ENCODE data around the gene TMBIM6. TPM values are rescaled to one million over a fixed set of nuclear protein-coding genes. Genes with fewer than 3 reads are reported as not detected.

The TMBIM6 gene
- total and polyA plus RNA-seq, 9 of the 15 experiments (the other 6 are each of a cell fraction or from before 2014, with no cell fraction given), result 147 to 1,288 (median 352) TPM

DNA sequence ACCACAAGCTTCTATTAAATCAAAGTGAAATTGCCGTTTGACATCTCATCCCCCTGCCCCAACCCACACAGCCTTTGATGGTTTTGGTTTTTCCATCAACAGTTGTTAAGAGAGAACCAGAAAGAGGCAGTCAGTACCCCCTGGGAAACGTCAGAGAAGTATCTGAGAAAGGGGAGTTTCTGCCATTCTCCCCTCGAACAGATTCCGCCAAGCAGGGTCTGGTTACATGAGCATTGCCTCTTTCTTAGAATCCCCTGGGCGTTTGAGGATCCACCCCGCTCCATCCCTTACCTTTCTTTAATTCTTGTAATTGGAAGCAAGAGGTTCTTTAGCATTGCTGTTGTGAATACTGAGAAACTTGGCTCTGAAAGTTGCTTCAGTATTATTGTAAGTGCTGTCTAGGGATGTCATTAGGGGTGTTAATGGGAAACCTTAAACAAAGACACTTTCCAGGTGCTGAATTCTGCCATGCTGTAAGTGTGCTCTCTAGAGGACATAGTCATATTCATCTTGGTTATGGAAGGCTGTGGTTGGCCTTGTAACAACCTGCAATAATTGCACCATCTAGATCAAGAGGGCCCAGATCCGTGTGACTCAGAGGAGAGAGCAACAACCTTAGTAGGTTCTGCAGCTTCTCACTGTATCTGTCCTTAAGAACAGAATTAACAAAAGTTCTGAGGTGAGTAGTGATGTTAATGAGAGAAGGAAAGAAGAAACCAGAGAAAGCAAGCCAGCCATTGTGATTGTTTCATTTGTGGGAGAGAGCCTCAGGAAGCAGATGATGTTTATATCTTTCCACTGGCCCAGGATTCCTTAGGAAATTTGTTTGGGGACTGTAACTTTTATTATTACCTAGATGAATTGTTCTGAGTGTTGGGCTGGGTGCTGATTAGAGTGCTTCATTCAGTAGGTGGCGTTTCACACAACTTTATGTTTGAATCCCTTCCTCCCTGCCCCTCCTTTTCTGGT, 9.0 kb downstream of the TMBIM6 start (continued):
- TF ChIP-seq, protein P1, sequence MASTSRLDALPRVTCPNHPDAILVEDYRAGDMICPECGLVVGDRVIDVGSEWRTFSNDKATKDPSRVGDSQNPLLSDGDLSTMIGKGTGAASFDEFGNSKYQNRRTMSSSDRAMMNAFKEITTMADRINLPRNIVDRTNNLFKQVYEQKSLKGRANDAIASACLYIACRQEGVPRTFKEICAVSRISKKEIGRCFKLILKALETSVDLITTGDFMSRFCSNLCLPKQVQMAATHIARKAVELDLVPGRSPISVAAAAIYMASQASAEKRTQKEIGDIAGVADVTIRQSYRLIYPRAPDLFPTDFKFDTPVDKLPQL (IDR thresholded peaks at IDR 0.05; ENCODE audit: extremely low read depth, insufficient read length), result no peak
- TF ChIP-seq EP400 (IDR thresholded peaks at IDR 0.05) (peak; percentile 81), SMARCE1 (IDR thresholded peaks at IDR 0.05) (peak; percentile 63; the same call in 1 of the 2 replicates), HMGN3 (IDR thresholded peaks at IDR 0.05; ENCODE audit: borderline replicate concordance, extremely low read depth, insufficient read length, low read depth, low read length) (no peak), FOXJ2 (tag; IDR thresholded peaks at IDR 0.05) (0 out of 2 replicates have a peak, but pooled peaks have one; percentile 9), RBM17 (IDR thresholded peaks at IDR 0.05; ENCODE audit: borderline replicate concordance, low read depth, low read length) (no peak), CBFB (CRISPR knock-in tag; IDR thresholded peaks at IDR 0.05) (0 out of 2 replicates have a peak, but pooled peaks have one; percentile 69), NR2C2 (CRISPR knock-in tag; IDR thresholded peaks at IDR 0.05) (no peak), NR2C2 (tag; IDR thresholded peaks at IDR 0.05) (peak; percentile 20), HDAC3 (IDR thresholded peaks at IDR 0.05; ENCODE audit: borderline replicate concordance, partially characterized antibody) (no peak), SMARCA4 (IDR thresholded peaks at IDR 0.05) (peak; percentile 66), MYC (IDR thresholded peaks at IDR 0.05; ENCODE audit: low read depth, low read length) (peak; percentile 84), MYC (CRISPR knock-in tag; IDR thresholded peaks at IDR 0.05; ENCODE audit: borderline replicate concordance, low read depth) (no peak)
- TF ChIP-seq, protein P2, sequence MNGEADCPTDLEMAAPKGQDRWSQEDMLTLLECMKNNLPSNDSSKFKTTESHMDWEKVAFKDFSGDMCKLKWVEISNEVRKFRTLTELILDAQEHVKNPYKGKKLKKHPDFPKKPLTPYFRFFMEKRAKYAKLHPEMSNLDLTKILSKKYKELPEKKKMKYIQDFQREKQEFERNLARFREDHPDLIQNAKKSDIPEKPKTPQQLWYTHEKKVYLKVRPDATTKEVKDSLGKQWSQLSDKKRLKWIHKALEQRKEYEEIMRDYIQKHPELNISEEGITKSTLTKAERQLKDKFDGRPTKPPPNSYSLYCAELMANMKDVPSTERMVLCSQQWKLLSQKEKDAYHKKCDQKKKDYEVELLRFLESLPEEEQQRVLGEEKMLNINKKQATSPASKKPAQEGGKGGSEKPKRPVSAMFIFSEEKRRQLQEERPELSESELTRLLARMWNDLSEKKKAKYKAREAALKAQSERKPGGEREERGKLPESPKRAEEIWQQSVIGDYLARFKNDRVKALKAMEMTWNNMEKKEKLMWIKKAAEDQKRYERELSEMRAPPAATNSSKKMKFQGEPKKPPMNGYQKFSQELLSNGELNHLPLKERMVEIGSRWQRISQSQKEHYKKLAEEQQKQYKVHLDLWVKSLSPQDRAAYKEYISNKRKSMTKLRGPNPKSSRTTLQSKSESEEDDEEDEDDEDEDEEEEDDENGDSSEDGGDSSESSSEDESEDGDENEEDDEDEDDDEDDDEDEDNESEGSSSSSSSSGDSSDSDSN (IDR thresholded peaks at IDR 0.05; ENCODE audit: borderline replicate concordance in 1 of 2, low read depth in 2 of 2, low read length in 2 of 2), result 0 out of 4 replicates have a peak, but pooled peaks of 1 of the 2 experiments have one; percentile 32
- TF ChIP-seq, protein P3, sequence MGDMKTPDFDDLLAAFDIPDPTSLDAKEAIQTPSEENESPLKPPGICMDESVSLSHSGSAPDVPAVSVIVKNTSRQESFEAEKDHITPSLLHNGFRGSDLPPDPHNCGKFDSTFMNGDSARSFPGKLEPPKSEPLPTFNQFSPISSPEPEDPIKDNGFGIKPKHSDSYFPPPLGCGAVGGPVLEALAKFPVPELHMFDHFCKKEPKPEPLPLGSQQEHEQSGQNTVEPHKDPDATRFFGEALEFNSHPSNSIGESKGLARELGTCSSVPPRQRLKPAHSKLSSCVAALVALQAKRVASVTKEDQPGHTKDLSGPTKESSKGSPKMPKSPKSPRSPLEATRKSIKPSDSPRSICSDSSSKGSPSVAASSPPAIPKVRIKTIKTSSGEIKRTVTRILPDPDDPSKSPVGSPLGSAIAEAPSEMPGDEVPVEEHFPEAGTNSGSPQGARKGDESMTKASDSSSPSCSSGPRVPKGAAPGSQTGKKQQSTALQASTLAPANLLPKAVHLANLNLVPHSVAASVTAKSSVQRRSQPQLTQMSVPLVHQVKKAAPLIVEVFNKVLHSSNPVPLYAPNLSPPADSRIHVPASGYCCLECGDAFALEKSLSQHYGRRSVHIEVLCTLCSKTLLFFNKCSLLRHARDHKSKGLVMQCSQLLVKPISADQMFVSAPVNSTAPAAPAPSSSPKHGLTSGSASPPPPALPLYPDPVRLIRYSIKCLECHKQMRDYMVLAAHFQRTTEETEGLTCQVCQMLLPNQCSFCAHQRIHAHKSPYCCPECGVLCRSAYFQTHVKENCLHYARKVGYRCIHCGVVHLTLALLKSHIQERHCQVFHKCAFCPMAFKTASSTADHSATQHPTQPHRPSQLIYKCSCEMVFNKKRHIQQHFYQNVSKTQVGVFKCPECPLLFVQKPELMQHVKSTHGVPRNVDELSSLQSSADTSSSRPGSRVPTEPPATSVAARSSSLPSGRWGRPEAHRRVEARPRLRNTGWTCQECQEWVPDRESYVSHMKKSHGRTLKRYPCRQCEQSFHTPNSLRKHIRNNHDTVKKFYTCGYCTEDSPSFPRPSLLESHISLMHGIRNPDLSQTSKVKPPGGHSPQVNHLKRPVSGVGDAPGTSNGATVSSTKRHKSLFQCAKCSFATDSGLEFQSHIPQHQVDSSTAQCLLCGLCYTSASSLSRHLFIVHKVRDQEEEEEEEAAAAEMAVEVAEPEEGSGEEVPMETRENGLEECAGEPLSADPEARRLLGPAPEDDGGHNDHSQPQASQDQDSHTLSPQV (IDR thresholded peaks at IDR 0.05), result peak; percentile 70

Measured in K562 (cell line).